ENCODE results near the gene UPF3B. TPM values are rescaled to one million over a fixed set of nuclear protein-coding genes. Genes with fewer than 3 reads are reported as not detected.

UPF3B gene
- total RNA-seq, 2 donors from 2014 or later: 3.7 to 4.9 TPM

- Histone ChIP-seq H3K4me3 (peak overlapping the region; percentile 48), H3K36me3 (no peaks in the 10 kb centered on the region), H3K27ac (no peak overlapping the region), H3K9me3 (no peaks in the 10 kb centered on the region), H3K27me3 (replicated peaks; ENCODE audit: insufficient read depth) (no peaks in the 10 kb centered on the region), H3K4me1 (ENCODE audit: control insufficient read depth in 1 of 2, low read depth in 2 of 2) (no peaks in the 10 kb centered on the region)
- DNase-seq (ENCODE audit: low spot score) (no peak), ATAC-seq (ENCODE audit: insufficient number of reproducible peaks, low FRiP score, low read depth) (no peak)
- TF ChIP-seq CTCF (IDR thresholded peaks at IDR 0.05): peak; percentile 10
Measured at GRCh38 chrX:119887721-119888425, 35.1 kb upstream of the UPF3B start.

GRCh38 chrX:119885554-119886428 lies 33.0 kb upstream of the UPF3B start:
- no peak overlapping the region for H3K27ac ChIP-seq
- no peaks in the 10 kb centered on the region for H3K36me3 ChIP-seq
- no peaks in the 10 kb centered on the region for H3K27me3 ChIP-seq (replicated peaks; ENCODE audit: insufficient read depth)
- ATAC-seq (ENCODE audit: insufficient number of reproducible peaks, low FRiP score, low read depth) (no peak), DNase-seq (ENCODE audit: low spot score) (no peak)
- no peak for TF ChIP-seq CTCF (IDR thresholded peaks at IDR 0.05)
- no peak overlapping the region for H3K4me3 ChIP-seq
- H3K9me3 ChIP-seq: no peaks in the 10 kb centered on the region
- no peaks in the 10 kb centered on the region for H3K4me1 ChIP-seq (ENCODE audit: control insufficient read depth in 1 of 2, low read depth in 2 of 2)

GRCh38 chrX:119880552-119881437 lies 28.0 kb upstream of the UPF3B start:
- peak; percentile 37 for TF ChIP-seq CTCF (IDR thresholded peaks at IDR 0.05)
- Histone ChIP-seq H3K4me1 (ENCODE audit: control insufficient read depth in 1 of 2, low read depth in 2 of 2) (no peaks in the 10 kb centered on the region), H3K27ac (no peak overlapping the region), H3K9me3 (no peaks in the 10 kb centered on the region), H3K27me3 (replicated peaks; ENCODE audit: insufficient read depth) (no peaks in the 10 kb centered on the region), H3K4me3 (no peak overlapping the region), H3K36me3 (no peaks in the 10 kb centered on the region)
- ATAC-seq (ENCODE audit: insufficient number of reproducible peaks, low FRiP score, low read depth) (no peak), DNase-seq (ENCODE audit: low spot score) (no peak)

GRCh38 chrX:119880076-119880475 lies 27.3 kb upstream of the UPF3B start:
- Histone ChIP-seq H3K9me3 (no peaks in the 10 kb centered on the region), H3K27ac (no peak overlapping the region), H3K4me1 (ENCODE audit: control insufficient read depth in 1 of 2, low read depth in 2 of 2) (no peaks in the 10 kb centered on the region), H3K27me3 (replicated peaks; ENCODE audit: insufficient read depth) (no peaks in the 10 kb centered on the region), H3K36me3 (no peaks in the 10 kb centered on the region), H3K4me3 (no peak overlapping the region)
- no peak for TF ChIP-seq CTCF (IDR thresholded peaks at IDR 0.05)
- no peak for ATAC-seq (ENCODE audit: insufficient number of reproducible peaks, low FRiP score, low read depth)
- DNase-seq (ENCODE audit: low spot score): no peak
